ENCODE data around the gene MFAP4. TPM values are rescaled to one million over a fixed set of nuclear protein-coding genes. Genes with fewer than 3 reads are reported as not detected.

The MFAP4 gene
- total RNA-seq, 1 experiment from 2014 or later = 4.0 TPM

DNA sequence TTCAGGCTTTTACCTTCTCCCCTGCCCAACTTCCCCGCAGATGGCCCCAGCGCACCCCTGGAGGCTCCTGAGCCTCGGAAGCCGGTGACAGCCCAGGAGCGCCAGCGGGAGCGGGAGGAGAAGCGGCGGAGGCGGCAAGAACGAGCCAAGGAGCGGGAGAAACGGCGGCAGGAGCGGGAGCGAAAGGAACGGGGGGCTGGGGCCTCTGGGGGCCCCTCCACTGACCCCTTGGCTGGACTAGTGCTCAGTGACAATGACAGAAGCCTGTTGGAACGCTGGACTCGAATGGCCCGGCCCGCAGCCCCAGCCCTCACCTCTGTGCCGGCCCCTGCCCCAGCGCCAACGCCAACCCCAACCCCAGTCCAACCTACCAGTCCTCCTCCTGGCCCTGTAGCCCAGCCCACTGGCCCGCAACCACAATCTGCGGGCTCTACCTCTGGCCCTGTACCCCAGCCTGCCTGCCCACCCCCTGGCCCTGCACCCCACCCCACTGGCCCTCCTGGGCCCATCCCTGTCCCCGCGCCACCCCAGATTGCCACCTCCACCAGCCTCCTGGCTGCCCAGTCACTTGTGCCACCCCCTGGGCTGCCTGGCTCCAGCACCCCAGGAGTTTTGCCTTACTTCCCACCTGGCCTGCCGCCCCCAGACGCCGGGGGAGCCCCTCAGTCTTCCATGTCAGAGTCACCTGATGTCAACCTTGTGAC lies 5.1 kb downstream of the MFAP4 start:
- no peak for DNase-seq (ENCODE audit: low spot score)
- Mint-ChIP-seq H3K27me3 (ENCODE audit: low read depth) (no peaks in the 10 kb centered on the region), H3K4me1 (peaks cover 31% of the 10 kb centered on the region), H3K4me3 (no peak overlapping the region), H3K36me3 (peaks cover 49% of the 10 kb centered on the region), H3K27ac (no peak overlapping the region), H3K9me3 (no peaks in the 10 kb centered on the region)
- TF ChIP-seq GRHL2 (CRISPR knock-in tag; IDR thresholded peaks at IDR 0.05; ENCODE audit: insufficient replicate concordance, severe bottlenecking) (no peak), TEAD1 (CRISPR knock-in tag; IDR thresholded peaks at IDR 0.05) (no peak), FOXP1 (CRISPR knock-in tag; IDR thresholded peaks at IDR 0.05; ENCODE audit: borderline replicate concordance) (no peak), SOX15 (CRISPR knock-in tag; IDR thresholded peaks at IDR 0.05) (no peak), ZNF416 (CRISPR knock-in tag; IDR thresholded peaks at IDR 0.05) (no peak), GTF2I (CRISPR knock-in tag; conservative IDR thresholded peaks at IDR 0.05) (no peak), SP1 (CRISPR knock-in tag; conservative IDR thresholded peaks at IDR 0.05) (no peak), RELA (CRISPR knock-in tag; IDR thresholded peaks at IDR 0.05; ENCODE audit: borderline replicate concordance) (no peak), OVOL2 (CRISPR knock-in tag; IDR thresholded peaks at IDR 0.05; ENCODE audit: borderline replicate concordance) (no peak), ZNF219 (CRISPR knock-in tag; IDR thresholded peaks at IDR 0.05; ENCODE audit: borderline replicate concordance) (no peak), PRRX2 (CRISPR knock-in tag; IDR thresholded peaks at IDR 0.05) (no peak)
- TF ChIP-seq, protein P1, sequence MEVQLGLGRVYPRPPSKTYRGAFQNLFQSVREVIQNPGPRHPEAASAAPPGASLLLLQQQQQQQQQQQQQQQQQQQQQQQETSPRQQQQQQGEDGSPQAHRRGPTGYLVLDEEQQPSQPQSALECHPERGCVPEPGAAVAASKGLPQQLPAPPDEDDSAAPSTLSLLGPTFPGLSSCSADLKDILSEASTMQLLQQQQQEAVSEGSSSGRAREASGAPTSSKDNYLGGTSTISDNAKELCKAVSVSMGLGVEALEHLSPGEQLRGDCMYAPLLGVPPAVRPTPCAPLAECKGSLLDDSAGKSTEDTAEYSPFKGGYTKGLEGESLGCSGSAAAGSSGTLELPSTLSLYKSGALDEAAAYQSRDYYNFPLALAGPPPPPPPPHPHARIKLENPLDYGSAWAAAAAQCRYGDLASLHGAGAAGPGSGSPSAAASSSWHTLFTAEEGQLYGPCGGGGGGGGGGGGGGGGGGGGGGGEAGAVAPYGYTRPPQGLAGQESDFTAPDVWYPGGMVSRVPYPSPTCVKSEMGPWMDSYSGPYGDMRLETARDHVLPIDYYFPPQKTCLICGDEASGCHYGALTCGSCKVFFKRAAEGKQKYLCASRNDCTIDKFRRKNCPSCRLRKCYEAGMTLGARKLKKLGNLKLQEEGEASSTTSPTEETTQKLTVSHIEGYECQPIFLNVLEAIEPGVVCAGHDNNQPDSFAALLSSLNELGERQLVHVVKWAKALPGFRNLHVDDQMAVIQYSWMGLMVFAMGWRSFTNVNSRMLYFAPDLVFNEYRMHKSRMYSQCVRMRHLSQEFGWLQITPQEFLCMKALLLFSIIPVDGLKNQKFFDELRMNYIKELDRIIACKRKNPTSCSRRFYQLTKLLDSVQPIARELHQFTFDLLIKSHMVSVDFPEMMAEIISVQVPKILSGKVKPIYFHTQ (CRISPR knock-in tag; IDR thresholded peaks at IDR 0.05) = no peak
- TF ChIP-seq, protein P2, sequence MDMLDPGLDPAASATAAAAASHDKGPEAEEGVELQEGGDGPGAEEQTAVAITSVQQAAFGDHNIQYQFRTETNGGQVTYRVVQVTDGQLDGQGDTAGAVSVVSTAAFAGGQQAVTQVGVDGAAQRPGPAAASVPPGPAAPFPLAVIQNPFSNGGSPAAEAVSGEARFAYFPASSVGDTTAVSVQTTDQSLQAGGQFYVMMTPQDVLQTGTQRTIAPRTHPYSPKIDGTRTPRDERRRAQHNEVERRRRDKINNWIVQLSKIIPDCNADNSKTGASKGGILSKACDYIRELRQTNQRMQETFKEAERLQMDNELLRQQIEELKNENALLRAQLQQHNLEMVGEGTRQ (CRISPR knock-in tag; IDR thresholded peaks at IDR 0.05) = no peak
- TF ChIP-seq, protein P3, sequence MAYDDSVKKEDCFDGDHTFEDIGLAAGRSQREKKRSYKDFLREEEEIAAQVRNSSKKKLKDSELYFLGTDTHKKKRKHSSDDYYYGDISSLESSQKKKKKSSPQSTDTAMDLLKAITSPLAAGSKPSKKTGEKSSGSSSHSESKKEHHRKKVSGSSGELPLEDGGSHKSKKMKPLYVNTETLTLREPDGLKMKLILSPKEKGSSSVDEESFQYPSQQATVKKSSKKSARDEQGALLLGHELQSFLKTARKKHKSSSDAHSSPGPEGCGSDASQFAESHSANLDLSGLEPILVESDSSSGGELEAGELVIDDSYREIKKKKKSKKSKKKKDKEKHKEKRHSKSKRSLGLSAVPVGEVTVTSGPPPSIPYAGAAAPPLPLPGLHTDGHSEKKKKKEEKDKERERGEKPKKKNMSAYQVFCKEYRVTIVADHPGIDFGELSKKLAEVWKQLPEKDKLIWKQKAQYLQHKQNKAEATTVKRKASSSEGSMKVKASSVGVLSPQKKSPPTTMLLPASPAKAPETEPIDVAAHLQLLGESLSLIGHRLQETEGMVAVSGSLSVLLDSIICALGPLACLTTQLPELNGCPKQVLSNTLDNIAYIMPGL (CRISPR knock-in tag; IDR thresholded peaks at IDR 0.05) = no peak
- TF ChIP-seq, protein P4, sequence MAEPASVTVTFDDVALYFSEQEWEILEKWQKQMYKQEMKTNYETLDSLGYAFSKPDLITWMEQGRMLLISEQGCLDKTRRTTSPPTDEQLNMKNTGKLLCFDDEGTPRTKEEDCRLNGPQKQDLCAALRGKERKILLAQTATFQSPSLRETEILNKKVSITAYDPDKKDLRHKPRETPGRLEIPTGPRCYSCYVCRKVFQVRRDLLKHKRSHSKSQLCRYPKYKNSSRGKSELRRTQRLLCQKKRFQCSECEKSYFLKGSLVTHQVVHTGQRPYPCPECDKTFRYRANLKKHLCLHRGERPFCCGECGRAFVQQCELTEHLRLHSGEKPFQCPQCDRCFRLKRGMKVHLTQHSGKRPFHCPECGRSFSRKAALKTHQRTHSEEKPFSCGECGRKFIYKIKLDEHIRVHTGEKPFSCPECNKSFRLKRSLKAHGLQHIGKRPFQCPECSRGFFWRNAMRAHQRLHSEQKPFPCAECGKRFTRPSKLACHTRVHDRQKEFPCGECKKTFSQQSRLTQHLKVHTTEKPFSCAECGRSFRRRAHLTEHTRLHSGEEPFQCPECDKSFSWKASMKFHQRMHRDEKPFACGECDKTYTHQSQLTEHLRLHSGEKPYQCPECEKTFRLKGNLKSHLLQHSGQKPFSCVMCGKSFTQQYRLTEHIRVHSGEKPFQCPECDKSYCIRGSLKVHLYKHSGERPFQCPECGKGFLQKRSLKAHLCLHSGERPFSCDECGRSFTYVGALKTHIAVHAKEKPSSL (CRISPR knock-in tag; conservative IDR thresholded peaks at IDR 0.05) = no peak
- CTCF ChIA-PET = no interaction called here
- ATAC-seq = no peak
- POLR2A ChIA-PET = no interaction called here

DNA sequence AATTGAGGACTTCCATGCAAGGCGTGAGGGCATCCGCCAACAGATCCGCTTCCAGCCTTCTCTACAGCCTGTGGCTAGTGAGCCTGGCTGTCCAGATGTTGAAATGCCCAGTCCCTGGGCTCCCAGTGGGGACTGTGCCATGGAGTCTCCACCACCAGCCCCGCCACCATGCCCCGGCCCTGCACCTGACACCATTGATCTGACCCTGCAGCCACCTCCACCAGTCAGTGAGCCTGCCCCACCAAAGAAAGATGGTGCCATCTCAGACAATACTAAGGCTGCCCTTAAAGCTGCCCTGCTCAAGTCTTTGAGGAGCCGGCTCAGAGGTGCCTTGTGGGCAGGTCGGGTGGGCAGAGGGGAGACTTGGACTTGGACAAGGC lies 5.6 kb downstream of the MFAP4 start:
- Mint-ChIP-seq H3K4me1 (peaks cover 29% of the 10 kb centered on the region), H3K27me3 (ENCODE audit: low read depth) (no peaks in the 10 kb centered on the region), H3K36me3 (peaks cover 49% of the 10 kb centered on the region), H3K4me3 (no peak overlapping the region), H3K9me3 (no peaks in the 10 kb centered on the region), H3K27ac (no peak overlapping the region; the same call in 1 of the 2 replicates)
- DNase-seq (ENCODE audit: low spot score) = no peak
- ChIA-PET POLR2A (no interaction called here), CTCF (no interaction called here)
- ATAC-seq = no peak
- TF ChIP-seq, protein P5, sequence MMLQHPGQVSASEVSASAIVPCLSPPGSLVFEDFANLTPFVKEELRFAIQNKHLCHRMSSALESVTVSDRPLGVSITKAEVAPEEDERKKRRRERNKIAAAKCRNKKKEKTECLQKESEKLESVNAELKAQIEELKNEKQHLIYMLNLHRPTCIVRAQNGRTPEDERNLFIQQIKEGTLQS (CRISPR knock-in tag; conservative IDR thresholded peaks at IDR 0.05) = no peak
- TF ChIP-seq, protein P6, sequence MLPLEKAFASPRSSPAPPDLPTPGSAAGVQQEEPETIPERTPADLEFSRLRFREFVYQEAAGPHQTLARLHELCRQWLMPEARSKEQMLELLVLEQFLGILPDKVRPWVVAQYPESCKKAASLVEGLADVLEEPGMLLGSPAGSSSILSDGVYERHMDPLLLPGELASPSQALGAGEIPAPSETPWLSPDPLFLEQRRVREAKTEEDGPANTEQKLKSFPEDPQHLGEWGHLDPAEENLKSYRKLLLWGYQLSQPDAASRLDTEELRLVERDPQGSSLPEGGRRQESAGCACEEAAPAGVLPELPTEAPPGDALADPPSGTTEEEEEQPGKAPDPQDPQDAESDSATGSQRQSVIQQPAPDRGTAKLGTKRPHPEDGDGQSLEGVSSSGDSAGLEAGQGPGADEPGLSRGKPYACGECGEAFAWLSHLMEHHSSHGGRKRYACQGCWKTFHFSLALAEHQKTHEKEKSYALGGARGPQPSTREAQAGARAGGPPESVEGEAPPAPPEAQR (CRISPR knock-in tag; IDR thresholded peaks at IDR 0.05) = no peak
- TF ChIP-seq GTF2I (CRISPR knock-in tag; conservative IDR thresholded peaks at IDR 0.05) = no peak
- TF ChIP-seq FOXJ3 (CRISPR knock-in tag; IDR thresholded peaks at IDR 0.05; ENCODE audit: borderline replicate concordance) = no peak
- no peak for TF ChIP-seq ZNF416 (CRISPR knock-in tag; IDR thresholded peaks at IDR 0.05)
- TF ChIP-seq EMX1 (CRISPR knock-in tag; IDR thresholded peaks at IDR 0.05) = no peak
- TF ChIP-seq, protein P7, sequence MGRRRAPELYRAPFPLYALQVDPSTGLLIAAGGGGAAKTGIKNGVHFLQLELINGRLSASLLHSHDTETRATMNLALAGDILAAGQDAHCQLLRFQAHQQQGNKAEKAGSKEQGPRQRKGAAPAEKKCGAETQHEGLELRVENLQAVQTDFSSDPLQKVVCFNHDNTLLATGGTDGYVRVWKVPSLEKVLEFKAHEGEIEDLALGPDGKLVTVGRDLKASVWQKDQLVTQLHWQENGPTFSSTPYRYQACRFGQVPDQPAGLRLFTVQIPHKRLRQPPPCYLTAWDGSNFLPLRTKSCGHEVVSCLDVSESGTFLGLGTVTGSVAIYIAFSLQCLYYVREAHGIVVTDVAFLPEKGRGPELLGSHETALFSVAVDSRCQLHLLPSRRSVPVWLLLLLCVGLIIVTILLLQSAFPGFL (CRISPR knock-in tag; IDR thresholded peaks at IDR 0.05; ENCODE audit: borderline replicate concordance) = no peak
- TF ChIP-seq, protein P4 (CRISPR knock-in tag; conservative IDR thresholded peaks at IDR 0.05) = no peak
- TF ChIP-seq ESRRA (CRISPR knock-in tag; IDR thresholded peaks at IDR 0.05; ENCODE audit: borderline replicate concordance) = no peak
- no peak for TF ChIP-seq ATF1 (CRISPR knock-in tag; IDR thresholded peaks at IDR 0.05)
